RCC 7860 (cell line): ENCODE data around the gene DNAJC30.
"Not testable (repeated sequence)": the region's sequence is repeated elsewhere in the genome, so short reads cannot be mapped to it uniquely, and the experiment has no call there.

ENCODE experiments used
- DNase-seq: peaks from one replicate; pipeline ENCODE4 v3.0.0-alpha.2; 2015; ENCODE audit warnings: low spot score
- FAIRE-seq: peaks from 2 replicates; lab custom pipeline; 2012; peaks lifted over from hg19 to GRCh38; lab: Jason Lieb, UNC

The DNAJC30 gene

DNA sequence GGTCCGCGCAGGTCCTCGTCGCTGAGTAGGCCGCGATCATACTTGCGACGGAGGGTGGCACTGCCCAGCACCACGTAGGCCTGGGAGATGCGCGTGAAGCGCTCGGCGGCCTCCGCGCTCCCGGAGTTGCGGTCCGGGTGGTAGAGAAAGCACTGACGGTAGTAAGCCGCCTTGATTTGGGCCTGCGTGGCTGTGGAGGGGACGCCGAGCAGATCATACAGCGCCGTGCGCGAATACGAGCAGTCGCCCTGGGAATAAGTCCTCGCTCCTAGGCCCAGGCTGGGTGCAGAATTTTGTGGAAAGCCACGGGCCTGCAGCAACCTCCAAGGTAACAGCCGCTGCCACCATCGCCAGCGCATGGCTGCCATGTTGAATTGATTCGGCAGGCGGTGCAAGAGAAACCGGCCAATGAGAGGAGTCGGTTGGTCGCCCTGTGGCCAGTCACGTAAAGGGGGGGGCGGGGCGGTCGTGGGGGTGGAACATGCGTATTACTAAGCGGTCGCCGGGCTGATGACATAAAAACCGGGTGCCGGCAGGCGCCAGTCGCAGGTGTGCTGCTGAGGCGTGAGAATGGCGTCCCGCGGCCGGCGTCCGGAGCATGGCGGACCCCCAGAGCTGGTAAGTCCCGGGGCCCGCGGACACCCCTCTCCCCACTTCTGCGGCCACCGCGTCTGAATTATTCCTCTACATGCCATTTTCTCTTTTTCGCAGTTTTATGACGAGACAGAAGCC lies at the start of gene DNAJC30, which contains the start of gene BUD23:
DNAJC30 (minus strand) TSS at position 398 of the 732 bp plus-strand sequence; CDS start at position 368, 30 bp downstream.
BUD23 (plus strand) TSS at position 542 of the 732 bp plus-strand sequence; CDS start at position 571, 29 bp downstream.
- no peak for FAIRE-seq
- peak; percentile 91 for DNase-seq

DNA sequence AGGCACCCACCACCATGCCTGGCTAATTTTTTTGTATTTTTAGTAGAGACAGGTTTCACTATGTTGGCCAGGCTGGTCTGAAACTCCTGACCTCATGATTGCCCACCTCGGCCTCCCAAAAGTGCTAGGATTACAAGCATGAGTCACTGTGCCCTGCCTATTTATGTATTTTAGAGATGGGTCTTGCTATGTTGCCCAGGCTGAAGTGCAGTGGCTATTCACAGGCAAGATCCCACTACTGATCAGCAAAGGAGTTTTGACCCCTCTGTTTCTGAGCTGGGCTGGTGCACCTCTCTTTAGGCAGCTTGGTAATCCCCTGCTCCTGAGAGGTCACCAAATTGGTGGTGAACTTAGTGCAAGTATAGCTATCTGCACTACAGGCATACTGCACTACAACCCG lies 49.1 kb upstream of the DNAJC30 start:
- FAIRE-seq: no peak
- no peak for DNase-seq

DNA sequence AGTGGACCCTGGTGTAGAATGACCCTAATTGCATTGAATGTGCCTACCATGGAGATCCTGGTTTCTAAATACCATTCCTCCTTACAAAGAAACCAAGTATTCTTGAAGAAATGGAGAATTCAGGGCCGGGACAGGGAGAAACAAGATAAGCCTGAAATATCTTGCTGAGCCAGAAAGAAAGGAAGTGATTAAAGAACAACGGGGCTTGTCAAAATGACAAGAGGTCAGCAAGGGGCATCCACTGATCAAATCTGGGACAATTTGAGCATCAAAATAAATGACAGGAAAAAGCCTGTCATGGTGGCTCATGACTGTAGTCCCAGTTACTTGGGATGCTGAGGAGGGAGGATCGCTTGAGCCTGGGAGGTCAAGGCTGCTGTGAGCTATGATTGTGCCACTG lies 47.2 kb upstream of the DNAJC30 start:
- DNase-seq (no peak), FAIRE-seq (no peak)

DNA sequence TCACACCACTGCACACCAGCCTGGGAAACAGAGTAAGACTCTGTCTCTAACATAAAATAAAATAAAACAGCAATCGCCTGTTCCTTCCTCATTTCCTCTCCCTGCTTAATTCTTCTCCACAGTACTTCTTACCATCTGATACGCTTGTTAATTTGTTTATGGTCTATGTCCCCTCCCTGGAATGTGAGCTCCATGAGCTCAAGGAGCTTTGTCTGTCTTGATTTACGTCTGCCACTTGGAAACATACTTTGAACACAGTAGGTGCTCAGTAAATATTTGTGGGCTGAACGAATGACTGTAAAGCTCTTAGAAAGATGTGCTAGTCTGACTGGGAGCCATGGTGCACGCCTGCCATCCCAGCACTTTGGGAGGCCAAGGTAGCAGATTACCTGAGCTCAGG lies 45.3 kb upstream of the DNAJC30 start:
- FAIRE-seq: no peak
- no peak for DNase-seq

DNA sequence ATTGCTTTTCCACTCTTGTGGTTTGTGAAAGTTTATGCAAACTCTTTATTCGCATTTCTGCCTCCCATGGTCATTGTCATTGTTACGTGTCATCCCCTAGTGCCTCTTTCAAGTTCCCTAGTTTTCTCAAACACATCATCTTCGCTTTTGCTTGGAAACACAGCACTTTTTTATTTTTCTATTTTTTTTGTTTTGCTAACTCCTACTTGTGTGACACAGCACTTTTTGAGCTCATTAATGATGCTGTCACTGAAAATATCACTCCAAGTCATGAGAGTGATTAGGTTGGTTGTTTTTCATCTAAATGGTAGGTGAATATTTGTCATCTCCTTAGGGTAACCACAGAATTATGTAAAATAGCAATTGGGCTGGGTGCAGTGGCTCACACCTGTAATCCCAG lies 44.7 kb upstream of the DNAJC30 start:
- FAIRE-seq (no peak), DNase-seq (no peak)

DNA sequence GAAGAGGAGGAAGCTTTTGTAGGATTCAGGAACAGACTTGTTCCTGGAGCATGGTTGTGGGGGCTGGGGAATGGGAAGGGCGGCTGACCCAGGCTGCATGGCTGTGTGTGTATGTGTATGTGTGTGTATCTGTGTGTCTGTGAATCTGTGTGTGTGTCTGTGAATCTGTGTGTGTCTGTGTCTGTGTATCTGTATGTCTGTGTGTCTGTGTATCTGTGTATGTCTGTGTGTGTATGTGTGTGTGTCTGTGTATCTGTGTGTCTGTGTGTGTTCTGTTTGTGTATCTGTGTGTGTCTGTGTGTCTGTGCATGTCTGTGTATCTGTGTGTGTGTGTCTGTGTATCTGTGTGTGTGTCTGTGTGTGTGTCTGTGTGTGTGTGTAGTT lies 42.8 kb upstream of the DNAJC30 start:
- FAIRE-seq: no peak
- no peak for DNase-seq

DNA sequence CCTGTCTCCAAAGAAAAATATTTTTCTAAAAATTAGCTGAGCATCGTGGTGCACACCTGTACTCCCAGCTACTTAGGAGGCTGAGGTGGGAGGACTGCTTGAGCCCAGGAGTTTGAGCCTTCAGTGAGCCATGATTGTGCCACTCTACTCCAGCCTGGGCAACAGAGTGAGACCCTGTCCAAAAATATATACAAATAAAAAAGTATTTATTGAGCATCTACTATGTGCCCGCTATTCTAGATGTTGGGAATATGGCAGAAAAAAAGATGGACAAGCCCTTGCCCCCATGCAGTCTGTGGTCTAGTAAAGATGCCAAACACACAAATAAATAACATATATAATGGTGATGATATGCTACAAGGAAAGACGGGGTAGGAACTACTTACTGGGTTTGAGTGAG lies 40.6 kb upstream of the DNAJC30 start:
- FAIRE-seq (no peak), DNase-seq (no peak)

DNA sequence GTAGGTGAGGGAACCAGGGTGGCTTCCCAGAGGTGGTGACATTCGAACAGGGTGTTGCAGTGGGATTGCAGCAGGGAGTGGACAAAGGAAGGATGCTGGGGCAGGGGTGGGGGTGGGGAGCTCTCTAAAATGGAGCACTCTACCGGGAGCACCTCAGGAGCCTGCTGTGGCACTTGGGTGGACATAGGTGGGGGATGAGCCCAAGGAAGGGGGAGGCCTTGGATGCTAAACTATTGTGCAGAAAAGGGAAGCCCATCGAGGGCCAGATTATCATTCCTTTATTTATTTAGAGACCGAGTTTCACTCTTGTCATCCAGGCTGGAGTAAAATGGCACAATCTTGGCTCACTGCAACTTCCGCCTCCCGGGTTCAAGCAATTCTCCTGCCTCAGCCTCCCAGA lies 39.5 kb upstream of the DNAJC30 start:
- DNase-seq: no peak
- no peak for FAIRE-seq

DNA sequence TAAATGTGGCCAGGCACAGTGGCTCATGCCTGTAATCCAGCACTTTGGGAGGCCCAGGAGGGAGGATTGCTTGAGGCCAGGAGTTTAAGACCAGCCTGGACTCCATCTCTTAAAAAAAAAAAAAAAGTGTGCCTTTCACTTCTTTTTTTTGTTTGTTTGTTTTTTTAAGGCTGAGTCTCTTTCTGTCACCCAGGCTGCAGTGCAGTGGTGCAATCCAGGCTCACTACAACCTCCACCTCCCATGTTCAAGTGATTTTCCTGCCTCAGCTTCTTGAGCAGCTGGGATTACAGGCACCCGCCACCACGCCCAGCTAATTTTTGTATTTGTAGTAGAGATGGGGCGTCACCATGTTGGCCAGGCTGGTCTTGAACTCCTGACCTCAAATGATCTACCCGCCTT lies 38.9 kb upstream of the DNAJC30 start:
- FAIRE-seq, DNase-seq: not testable (repeated sequence)

DNA sequence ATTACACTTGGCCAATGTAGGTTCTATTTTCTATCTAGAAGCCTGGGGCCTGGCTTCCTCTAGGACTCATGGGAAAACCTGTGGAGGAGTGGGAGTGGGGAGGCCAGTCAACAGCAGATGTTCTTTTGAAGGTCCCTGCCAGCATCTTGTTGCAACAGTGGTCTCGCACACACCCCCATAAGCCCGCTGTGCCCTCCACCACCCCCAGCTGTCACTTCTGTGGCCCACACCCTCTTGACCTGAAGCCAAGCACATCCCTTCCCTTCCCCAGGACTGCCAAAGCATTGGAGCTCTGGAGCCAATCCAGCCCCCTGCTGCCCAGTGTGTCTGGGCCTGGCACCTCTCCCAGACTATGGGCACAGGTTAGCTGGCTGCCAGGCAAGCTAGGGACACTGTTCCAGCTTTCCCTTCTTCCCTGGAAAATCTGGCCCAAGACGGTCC lies 38.1 kb upstream of the DNAJC30 start:
- FAIRE-seq (no peak), DNase-seq (no peak)

DNA sequence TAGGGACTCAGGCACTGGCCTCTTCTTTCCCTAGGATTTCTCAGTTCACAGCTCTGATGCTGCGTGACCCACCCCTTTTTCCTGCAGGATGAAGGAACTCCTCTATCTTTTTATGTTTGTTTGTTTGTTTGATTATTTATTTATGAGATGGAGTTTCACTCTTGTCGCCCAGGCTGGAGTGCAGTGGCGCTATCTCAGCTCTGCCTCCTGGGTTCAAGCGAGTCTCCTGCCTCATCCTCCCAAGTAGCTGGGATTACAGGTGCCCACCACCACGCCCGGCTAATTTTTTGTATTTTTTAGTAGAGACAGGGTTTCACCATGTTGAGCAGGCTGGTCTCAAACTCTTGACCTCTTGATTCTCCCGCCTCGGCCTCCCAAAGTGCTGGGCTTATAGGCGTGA lies 37.2 kb upstream of the DNAJC30 start:
- not testable (repeated sequence) for DNase-seq, FAIRE-seq

DNA sequence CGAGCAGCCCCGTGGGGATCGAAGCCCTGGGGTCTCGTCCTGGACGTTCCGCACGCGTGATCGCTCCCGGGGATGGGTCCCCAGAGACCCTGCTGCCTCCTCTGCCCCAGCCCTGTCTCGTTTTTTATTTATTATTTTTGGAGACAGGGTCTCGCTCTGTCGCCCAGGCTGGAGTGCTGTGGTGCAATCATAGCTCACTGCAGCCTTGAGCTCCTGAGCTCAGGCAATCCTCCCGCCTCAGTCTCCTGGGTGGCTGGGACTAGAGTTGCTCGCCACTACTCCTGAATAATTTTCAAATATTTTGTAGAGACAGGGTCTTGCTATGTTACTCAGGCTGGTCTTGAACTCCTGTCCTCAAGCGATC lies 36.5 kb upstream of the DNAJC30 start:
- DNase-seq: no peak
- no peak for FAIRE-seq

DNA sequence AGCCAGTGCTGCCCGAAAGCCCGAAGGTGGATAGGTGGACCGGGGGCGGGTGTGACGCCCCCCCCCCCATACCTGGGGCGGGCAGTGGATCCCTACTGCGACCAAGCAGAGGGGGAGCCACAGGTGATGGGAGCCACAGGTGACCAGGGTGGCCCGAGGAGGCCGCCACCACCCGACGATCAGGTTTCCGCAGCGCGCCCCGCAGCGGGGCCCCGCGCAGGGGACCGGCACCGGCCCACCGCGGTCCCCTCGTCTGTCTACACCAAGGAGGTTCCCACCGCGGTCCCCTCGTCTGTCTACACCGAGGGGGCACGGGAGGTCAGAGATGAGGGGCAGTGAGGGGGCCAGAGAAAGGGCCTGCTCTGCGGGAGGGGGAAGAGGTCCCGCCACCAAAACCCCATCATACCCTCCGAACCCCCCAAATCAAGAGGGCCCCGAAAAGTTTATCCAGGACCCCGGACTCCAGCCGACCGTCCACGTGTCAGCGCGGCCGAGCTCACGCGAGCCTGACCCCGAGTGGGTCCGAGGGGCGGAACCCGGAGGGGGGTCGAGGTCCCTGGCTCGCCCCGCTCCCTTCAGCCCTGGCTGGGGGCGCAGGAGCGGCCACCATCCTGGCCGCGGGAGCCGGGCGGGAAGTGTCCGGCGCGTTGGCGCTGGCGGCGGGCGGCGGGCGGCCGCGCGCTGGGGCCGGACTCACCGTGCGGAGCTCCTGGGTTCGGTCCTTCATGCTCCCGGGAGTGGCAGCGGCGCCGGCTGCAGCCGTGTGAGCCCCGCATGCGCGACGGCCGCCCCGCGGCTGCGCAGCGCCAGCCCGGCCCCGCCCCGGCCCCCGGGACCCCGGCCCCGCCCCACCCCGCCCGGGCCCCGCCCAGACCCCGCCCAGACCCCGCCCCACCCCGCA lies 35.9 kb upstream of the DNAJC30 start, which contains the start of gene STX1A:
STX1A (minus strand) TSS at position 765 of the 901 bp plus-strand sequence; CDS start at position 727, 38 bp downstream.
- FAIRE-seq (no peak), DNase-seq (peak; percentile 42)

DNA sequence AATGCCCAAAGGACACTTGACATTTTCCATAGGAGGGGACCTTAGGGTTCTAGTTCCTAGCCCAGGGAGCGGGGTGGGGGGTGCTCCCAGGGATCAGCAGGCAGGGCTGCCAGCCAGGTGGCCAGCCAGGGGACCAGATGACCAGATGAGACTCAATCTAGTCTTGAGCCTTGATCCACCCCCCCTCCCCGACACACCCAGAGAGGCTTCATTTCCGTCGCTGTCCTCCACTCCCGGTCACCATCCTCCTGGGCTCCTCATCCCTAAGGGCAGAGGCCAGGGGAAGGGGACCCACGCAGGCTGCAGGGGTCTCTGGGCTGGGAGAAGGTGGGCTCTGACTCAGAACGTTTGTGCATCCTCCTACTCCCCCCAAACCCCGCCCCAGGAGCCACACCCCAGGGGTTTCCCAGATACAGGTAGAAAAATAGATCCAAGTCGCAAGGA lies 35.2 kb upstream of the DNAJC30 start:
- no peak for DNase-seq
- no peak for FAIRE-seq

DNA sequence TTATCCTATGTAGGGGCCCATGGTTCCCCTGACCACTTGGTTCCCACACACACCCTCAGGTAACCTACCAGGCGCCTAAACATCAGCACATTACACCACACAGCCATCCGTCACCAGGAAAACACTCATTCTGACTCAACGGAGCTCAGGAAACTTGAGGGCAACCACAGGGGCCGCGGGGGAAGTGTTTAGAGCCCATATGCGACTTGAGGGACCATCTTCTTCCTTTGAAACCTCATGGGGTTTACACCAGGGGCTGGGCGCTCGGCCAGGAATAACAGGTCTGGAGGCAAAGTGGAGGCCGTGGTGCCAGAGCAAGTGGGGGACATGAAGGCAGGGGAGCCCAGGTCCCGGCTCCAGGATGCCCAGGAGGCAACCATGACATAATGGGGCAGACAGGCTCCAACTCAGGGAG lies 34.7 kb upstream of the DNAJC30 start:
- peak; percentile 95 for DNase-seq
- peak; percentile 88 for FAIRE-seq

DNA sequence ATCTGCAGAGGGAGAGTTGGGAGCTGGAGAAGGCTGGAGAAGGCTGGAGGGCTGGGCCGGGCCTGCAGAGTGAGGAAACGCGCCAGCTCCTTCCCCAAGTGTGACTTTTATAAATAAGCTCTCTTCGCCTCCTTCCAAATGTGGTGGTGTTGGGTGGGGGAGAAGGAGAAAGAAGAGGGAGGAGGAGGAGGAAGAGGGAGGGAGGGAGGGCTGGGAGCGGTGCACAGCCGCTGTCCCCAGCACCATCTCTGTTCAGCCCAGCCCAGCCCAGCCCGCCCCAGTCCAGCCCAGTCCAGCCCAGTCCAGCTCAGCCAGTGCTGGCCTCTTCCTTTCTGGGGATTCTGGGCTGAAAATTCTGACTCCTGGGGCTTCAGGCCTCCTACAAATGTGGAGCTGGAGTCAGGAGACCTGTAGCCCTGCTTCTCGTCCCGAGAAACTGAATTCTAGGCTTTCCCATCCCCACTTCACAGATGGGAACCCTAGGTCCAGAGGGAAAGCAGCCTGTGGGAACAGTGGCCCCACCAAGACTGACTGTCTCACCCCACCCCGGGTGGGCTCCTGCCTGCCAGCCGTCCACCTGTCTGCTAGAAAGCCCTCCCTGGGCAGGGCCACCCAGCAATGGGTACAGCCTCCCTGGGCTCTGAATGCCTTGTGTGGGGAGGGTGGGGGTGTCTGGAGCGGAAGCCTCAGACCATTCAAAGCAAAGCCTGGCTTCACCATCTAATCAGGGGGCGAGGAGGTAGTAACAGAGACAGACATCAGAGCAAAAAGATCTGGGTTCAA lies 34.0 kb upstream of the DNAJC30 start:
- FAIRE-seq: no peak
- DNase-seq: no peak

DNA sequence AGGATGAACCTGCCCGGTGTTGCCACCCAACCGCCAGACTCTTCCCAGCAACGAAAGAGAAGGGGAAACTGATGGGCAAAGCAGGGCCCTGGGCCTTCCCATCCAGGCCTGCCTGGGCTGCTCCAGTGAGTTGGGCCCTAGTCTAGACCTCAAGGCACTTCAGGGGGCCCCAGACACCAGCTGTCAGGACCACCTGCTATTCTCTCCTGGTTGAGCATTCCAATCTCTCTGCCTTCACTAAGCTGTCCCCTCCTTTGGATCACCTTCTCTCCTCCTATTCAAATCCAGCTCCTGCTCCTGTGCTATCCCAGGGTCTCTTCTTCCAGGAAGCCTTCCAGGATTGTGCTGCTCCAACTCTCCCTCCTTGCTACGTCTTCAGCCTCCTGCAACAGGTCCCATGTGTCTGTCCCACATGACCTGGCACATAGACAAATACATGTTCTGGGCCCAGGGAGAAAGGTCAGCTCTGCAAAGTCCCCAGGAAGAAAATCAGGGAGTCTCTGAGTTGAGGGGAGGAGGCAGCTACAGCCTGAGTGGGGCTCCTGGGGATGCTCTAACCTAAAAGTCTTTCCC lies 33.2 kb upstream of the DNAJC30 start:
- DNase-seq: no peak
- FAIRE-seq: no peak

DNA sequence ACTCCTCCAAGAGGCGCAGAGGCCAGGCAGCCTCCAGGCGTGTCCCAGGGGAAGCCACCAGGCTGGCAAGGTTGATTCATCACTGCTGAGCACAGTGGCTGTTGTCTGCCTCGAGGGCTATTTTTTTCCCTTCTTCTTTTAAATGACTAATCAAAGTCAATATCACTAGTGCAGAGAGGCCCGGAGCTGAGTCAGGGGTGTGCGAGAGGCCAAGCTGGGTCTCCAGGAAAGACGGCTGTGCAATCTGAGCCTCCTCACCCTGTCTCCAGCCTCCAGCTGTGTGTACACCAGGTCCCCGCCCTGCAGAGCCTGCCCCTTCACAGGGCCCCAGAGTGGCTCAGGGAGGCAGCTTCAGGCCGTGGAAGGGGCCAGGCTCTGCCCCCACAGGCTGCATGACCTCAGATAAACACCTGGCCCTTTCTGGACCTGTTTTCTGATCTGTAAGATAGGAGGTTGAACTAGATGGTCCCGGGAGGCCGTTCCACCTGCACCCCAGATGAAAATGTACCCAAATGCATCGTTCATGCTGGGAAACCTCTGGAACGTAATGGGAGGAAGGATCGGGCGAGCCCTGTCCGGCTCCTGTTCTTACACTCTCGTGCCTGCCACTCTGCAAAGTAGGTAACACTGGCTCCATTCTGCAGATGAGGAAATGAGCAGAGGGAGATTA lies 32.5 kb upstream of the DNAJC30 start:
- peak; percentile 93 for FAIRE-seq

DNA sequence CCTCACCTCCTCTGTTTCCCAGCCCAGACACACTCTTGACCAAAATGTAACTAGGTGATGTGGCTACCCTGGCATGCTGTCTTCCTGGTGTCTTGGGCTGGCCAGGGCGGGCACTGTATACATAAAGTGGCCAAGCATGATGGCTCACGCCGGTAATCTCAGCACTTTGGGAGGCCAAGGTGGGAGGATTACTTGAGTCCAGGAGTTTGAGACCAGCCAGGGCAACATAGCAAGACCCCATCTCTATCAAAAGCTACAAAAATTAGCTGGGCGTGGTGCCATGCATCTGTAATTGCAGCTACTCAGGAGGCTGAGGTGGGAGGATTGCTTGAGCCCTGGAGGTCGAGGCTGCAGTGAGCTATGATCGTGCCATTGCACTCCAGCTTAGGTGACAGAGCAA lies 30.1 kb upstream of the DNAJC30 start:
- not testable (repeated sequence) for FAIRE-seq, DNase-seq

More for the DNA sequence above, 32.5 kb upstream of the DNAJC30 start:
- peak; percentile 99 for DNase-seq

DNA sequence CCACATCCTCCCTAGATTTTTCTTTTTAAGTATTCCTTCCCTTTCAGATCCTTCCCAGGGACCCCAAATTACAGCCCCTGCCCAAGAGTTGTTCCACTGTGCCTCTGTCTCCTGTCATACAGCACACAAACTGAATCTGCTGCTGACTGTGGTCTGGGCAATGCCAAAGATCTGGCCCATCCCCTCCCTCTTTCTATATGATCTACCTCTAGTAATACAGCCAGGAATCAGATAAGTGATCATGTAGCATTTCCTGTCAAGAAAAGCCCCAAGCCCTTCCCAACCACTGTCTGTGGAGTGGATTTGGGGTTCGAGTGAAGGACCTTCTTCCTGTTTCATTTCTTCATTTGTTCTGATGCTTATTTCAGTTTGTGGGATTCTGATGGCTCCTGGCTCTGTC lies 29.5 kb upstream of the DNAJC30 start:
- DNase-seq: no peak
- FAIRE-seq: no peak
